ENCODE measurements around the gene ACOT8.

GRCh38 chr20:45843506-45843905 is 13.7 kb downstream of the ACOT8 start:
- TF ChIP-seq CTCF (IDR thresholded peaks at IDR 0.05; ENCODE audit: low read depth, low read length) (no peak), MAX (IDR thresholded peaks at IDR 0.05; ENCODE audit: low read depth, low read length) (no peak), POLR2A (IDR thresholded peaks at IDR 0.05; ENCODE audit: extremely low read depth, insufficient read length) (no peak)
